KBM-7 (cell line): ENCODE measurements around the gene PLEKHA1.

Experiments used
- DNase-seq: peaks from one replicate; pipeline ENCODE4 v3.0.0-alpha.2; 2015
- in situ Hi-C: fragments of 300-500 bp; cut with MboI; formaldehyde crosslinking; loops from 2 replicates; pipeline ENCODE4 v1.14.3; 2020; ENCODE audit warnings: low sequenced_read_pairs, low pct_unique_long_range_greater_than_20kb, mixed read lengths

PLEKHA1 gene

DNA sequence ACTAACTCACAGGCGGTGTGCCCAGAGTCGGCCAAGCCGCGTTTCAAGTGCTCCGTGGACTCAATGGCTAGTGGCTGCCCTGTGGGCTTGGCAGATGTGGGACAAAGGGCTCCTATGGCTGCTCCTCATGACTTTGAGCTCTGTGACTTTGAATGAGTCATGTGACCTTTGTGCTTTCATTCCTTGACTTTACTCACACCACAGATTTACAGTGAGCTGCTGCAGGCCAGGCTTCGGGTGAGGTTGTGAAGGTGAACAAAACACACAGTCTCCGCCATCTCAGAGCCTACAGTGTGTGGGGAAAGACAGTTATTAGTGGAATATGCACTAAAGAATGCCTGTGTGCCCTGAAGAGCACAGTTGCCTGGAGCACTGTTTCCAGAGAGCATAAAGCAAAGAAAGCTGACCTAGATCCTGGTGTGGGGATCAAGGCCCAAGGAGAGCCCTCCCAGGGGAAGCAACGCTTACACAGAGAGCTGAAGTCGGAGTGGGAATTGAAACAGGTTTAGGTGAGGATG lies 29.7 kb upstream of the PLEKHA1 start:
- no peak for DNase-seq
- in situ Hi-C loops = no loop called here

DNA sequence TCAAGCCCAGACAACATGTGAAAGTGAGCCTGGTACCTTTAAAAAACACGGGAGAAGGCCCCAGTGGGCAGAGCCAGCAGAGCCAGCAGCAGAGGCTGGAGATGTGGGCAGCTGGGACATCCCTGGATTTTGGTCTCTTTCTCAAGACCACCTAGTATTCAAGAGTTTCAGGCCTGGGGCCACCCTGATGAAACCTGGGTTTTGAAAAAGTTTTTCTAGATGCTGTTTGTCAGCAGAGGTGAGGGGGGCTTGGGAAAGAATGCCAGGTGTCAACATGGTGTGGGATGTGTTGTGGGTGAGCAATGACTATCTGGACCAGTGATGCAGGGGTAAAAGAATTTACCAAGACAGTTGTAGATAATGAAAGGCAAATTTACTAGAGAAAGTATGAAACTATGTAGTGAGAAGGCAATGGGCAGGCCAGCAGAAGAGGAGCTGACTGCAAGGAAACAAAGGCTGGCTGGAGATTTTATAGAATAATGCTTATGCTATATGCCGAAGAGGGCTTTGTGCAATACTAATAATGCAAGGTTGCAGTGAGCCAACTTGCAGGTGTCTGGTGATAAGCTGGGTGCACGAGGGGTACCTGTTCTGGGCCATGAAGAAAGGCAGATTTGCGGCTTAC lies 28.1 kb upstream of the PLEKHA1 start:
- DNase-seq = no peak
- in situ Hi-C loops = no loop called here

DNA sequence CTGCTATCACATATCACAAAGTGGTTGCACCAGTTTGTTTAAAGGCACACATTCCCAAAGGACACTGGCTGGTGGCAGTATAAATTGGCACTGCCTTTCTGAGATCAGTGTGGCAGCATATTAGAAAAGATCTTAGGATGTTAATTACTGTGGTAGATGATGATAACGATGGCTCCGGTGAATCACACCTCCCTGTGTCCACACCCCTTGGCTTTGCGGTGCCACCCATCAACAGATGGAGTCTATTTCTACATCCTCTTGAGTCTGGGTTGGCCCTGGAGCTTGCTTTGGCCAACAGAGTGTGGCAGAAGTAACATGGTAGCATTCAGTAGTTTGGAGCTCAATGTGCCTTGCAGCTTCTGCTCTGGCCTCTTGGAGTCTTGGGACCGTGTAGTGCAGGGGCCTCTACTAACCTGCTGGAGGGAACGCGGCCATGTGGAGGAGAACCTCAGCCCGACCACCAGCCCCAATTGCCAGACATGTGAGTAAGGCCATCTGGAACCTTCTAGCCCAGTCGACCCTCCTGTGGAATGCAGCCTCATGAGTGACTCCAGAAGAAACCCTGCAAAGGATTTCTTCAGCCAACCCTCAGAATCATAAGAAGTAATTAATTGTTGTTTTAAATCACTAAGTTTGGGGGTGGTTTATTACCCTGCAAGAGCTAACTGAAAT lies 27.2 kb upstream of the PLEKHA1 start:
- in situ Hi-C loops = no loop called here

DNA sequence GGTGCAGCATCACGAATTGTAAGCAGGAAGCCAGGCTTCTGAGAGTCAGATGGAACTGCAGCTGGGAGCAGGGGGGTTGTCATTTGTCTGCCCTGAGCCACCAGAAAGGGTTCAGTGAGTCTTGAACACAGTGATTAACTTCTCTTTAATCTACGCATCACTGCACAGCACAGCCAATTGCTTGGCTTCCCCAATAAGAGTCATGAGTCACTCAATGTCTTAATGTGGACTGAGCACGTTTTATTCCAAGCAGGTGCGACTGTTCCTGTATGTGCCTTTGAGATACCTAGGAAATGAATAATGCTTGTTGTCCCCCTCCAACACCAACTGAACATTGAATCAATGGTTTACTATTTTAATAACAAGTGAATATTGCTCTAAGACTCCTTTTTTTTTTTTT lies 26.0 kb upstream of the PLEKHA1 start:
- in situ Hi-C loops = no loop called here
- peak; percentile 32 for DNase-seq

More for the DNA sequence above, 27.2 kb upstream of the PLEKHA1 start:
- DNase-seq = no peak

DNA sequence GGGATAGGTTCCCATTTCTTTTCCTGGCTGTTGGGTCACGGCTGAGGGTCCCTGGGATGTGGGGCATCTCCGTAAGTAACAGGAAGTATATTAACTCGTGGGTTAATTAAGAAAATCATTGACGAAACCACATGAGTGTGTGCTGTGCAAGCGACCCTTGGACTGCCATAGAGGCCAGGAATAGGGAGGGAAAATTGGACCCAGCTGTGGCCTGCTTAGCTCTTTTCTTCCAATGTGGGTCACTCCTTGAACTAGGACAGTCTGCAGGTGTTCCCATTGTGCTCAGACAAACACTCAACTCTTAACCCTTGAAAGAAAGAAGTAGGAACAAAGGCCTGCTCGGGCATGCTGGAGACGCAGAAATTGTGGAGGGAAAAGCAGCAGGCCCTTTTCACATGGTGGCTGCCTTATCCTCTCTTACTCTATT lies 25.6 kb upstream of the PLEKHA1 start:
- in situ Hi-C loops = no loop called here
- DNase-seq = no peak

DNA sequence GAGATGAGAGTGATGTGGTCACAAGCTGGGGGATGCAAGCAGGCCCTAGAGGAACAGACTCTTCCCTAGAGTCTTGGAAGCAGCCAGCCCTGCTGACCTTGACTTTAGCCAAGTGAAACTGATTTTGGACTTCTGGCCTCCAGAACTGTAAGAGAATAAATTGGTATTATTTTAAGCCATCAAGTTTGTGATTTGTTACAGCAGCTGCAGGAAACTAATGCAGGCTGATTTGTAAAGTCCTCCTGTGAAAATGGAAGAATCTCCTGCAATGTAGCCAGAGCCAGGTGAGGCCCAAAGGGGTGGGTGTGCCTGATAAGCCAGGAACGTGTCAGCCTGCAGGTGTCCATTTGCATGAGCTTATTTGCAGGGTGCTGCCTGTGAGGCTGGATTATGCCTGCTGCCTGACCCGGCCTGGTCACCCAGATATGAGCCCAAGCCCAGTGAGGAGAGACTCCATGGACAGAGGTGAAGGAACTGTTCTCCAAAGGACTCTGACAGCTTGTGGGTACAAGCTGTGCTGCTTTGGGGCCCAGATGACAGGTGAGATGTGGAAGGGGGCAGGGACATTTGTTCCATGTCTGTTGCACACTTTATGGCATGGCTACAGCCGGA lies 24.6 kb upstream of the PLEKHA1 start:
- in situ Hi-C loops = no loop called here
- DNase-seq = no peak

DNA sequence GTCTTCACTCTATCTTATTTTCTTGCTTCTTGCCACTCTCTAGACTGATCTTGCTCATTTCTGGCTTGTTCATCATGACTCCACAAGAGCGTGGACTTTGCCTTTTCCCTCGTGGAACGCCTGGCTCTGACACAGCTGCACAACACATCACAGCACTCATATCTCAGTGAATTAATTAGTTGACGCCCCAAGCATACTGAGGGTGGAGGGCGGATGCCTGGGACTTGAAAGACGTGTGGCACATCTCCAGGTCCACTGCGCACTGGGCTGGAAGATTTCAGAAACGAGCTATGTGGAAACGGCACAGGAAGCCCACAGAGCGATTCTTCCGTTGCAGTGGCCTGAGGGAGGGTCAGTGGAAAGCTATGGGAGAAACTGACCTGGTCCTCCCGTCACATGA lies 23.6 kb upstream of the PLEKHA1 start:
- no peak for DNase-seq
- in situ Hi-C loops = no loop called here

DNA sequence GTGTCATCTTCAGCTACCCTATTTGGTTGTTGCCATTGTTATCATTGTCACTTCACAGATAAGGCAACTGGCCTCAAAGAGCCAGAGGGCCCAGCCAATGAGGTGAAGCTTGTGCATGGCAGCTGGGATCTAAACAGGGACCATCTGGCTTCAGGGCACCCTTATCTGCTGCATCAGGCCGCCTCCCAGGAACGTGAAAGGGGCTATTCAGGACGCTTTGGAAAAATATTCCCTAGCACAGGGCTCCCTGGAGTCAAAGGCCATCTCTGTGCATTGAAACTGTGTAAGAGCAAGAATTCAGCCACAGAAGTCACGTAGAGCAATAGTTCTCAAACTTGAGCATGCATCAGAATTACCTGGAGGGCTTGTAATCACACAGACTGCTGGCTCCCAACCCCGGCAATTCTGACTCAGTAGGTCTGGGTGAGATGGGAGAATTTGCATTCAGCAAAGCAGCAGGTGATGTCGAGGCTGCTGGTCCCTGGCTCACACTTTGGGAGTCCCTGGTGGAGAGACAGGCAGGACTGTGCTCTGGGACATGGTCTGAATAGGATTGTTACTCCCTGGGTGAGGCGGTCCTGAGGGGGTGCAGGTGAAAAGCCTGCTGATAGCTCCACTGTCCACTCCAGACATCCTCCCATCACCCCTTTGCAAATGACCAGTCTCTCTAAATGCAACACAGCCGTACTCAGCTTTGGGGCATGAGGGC lies 21.5 kb upstream of the PLEKHA1 start:
- no peak for DNase-seq
- in situ Hi-C loops = no loop called here

DNA sequence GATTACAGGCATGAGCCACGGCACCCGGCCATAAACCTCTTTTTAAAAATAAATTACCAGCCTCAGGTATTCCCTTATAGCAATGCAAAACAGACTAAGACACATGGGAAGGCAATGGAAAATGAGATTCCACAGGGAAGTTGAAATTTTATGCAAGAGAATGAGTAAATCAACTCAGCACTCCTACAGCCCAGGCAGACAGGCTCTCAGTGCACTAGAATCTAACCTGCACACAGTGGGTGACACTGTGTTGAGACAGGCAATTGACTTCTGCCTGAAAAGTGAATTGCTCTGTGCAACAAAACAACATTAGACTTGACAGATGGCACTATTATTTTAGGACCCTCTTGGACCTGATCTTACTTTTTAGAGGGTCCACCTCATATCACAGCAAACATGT lies 20.1 kb upstream of the PLEKHA1 start:
- in situ Hi-C loops = no loop called here
- DNase-seq = no peak

DNA sequence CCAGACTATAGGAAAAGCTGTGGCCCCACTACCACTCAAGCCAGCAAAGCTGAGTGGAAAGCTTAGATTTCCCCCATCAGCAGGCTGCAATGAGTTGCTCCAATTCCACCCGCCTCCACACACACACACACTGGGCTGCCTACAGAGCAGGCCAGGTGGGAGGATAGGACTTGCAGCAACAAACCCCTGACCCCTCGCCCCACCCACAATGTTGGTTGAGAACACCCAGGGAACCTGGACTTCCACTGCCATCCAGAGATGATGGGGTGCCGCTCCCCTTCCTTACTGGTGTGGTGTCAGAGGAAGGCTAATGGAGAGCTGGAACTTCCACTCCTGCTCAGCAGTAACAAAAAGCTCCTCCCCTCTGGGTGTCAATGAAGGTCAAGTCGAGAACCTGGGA lies 16.8 kb upstream of the PLEKHA1 start:
- in situ Hi-C loops = no loop called here
- no peak for DNase-seq

DNA sequence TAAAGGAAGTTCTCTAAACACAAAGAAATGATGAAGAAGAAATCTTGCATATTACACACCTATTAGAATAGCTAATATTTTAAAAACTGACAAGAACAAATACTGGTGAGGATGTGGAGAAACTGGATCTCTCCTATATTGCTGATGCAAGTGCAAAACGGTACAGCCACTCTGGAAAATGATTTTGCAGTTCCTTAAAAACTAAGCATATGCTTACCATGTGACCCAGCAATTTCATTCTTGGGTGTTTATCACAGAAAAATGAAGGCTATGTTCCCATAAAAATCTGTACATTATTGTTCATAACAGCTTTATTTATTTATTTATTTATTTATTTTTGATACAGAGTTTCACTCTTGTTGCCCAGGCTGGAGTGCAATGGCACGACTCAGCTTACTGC lies 14.9 kb upstream of the PLEKHA1 start:
- DNase-seq = no peak
- in situ Hi-C loops = no loop called here

DNA sequence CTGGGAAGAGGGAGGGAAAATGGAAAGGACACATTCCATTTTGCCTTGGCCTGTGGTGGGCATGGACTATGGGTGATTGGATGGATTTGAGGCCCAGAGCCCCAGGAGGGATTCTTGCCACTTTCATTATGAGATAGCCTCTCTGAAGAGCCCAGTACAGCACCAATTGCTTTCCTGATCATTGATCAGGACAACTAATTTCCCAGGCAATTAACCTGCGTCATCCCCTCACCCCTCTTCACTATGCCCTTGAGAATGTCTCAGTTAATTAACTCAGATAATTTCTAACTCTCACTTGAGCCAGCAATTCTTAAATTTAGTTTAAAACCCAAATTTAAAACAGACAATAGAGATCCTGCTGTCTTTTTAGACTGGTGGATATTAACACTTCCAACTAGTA lies 13.5 kb upstream of the PLEKHA1 start:
- DNase-seq = no peak
- in situ Hi-C loops = no loop called here

DNA sequence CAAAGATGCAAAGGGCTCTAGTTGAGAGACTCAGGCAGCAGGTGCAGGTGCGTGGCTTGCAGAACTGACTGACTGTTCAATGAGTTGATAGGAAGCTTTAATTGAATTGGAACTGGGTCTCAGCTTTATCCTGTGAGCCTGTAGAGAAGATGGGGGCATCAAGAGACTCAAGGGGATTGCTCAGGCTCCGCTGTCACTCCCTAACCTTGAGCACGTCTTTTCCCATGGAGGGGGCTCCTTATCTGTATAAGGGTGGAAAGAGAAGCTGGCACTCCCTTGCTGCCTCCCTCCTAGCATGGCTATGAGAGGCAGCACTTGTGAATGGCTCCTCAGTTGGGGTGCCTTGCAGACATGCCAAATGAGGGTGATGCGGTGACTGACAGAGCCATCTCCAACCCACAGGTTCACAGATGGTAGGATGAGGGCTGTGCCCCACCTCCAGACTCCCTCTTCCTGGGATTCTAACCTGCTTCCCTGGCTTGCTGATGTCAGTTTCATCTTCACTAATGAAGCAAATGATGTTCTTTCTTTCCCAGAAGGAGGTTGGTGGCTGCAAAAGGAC lies 12.4 kb upstream of the PLEKHA1 start:
- in situ Hi-C loops = no loop called here
- DNase-seq = no peak

DNA sequence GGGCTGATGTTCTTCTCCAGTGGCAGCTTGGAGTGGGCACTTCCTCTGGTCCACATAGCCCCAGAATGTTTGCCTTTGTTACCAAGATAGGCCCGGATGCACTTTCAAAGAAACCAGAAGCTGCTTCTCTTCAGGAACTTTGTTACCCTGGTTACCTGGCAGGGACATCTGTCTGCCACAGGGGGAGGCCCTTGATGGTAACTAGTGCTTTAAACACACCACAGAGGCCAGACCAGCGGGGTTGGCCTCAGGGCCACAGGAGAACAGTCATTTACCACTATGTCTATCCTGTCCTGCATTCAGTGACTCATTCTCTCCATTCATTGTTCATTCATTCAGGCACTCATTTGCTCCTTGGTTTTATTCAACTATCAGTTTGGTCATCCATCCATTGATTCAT lies 11.9 kb upstream of the PLEKHA1 start:
- in situ Hi-C loops = no loop called here
- DNase-seq = no peak

DNA sequence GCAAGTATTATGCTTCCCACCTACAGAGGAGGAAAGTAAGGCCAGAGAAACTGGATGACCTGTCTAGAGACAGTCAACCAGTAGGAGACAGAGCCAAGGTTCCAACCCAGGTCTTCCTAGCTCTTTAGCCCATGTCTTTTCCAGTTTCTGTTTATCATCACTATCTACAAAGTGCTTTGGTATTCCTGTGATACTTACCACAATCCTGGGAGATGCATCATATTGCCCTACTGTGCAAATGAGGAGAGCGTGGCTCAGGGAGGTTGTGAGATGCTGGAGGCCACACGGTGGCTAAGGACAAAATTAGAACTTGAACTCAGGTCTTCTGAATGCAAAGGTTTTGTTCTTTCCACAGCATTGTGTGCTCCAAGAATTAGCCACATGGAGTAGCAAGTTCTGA lies 11.2 kb upstream of the PLEKHA1 start:
- no peak for DNase-seq
- in situ Hi-C loops = no loop called here

DNA sequence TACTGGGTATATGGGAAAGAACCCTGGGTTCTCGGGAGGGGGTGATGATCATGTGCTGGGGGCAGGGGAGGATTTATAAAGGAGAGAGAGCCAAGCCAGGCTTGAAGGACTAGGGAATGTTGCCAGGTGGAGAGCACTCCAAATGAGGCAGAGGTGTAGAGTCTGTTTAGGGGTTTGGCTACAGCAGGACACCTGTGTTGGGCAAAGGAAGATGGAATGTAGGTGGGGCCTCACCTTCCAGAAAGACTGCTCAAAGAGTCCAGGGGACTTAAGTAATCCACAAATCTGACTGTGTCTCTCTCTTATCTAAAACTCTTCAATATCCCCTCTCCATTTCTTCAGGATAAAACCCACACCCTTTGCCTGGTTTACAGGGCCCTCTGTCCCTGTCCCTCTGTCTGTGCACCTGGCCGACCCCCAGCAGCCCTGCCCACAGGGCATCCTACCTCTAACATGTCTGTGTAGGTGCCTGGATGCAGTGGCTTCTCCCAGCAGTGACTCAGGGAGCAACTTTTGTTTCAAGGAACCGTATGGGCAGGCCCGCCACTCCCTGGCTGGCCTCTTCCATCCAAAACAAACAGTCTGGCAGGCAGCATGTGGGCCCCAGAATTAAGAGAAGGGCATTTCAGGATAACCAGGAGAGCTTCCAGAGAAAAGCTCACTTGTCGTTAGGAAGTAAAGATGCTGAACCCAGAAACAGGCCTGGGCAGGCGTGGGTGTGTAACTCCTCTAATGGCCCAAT lies 10.6 kb upstream of the PLEKHA1 start:
- in situ Hi-C loops = no loop called here

DNA sequence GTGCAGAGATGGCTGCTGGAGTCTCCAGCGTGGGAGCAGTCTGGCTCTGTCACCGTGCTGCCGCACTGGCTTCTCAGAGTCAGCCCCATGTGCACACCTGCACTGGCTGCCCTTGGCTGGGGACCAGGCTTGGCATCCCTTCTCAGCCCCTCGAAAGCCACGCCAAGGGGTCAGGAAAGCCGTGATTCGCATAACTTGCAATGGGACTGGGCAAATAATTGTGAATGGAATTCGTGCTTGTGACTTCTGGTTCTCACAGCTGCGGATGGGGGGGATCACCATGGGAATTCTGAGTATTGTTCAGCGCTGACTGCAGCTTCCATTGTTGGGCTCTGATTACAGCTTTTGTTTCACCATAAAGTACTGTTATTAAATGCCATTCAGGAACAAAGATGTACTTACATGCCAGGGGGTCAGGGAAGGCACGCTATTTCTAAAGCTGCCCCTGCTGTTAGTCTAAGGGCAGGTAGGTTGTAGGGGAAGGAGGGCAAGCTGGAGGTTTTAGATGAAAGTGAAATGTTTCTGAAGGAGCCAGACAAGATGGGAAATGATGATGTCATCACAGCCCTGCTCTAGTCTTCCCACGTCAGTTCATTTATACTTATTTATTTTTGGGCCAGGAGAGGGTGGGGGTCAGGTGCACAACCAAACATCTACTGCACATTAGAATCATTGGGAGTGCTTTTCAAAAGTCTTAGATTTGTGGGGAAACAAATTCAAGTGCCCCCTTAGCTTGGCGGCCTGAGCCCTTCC lies 5.8 kb upstream of the PLEKHA1 start:
- no peak for DNase-seq
- in situ Hi-C loops = no loop called here

More for the DNA sequence above, 10.6 kb upstream of the PLEKHA1 start:
- no peak for DNase-seq

DNA sequence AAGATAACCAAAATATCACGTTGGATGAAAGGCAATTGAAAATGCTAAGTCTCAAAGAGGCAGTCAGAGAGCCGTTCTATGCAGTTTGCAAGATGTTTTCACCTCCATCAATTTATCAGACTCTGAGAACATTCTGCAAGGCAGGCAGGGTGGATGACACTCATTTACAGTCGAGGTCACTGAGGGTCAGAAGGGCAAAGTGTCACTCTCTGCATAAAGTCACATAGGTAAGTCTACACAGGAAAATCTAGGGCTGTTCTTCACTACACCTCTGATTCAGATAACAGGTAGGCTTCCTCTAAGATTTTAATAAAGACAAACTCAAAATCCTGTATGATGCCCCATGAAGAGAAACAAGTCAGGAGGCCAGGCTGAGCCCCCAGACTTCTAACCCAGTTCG lies 1.4 kb upstream of the PLEKHA1 start:
- in situ Hi-C loops = no loop called here
- no peak for DNase-seq
